ENCODE measurements around the gene SLC17A2.

SLC17A2 gene

DNA sequence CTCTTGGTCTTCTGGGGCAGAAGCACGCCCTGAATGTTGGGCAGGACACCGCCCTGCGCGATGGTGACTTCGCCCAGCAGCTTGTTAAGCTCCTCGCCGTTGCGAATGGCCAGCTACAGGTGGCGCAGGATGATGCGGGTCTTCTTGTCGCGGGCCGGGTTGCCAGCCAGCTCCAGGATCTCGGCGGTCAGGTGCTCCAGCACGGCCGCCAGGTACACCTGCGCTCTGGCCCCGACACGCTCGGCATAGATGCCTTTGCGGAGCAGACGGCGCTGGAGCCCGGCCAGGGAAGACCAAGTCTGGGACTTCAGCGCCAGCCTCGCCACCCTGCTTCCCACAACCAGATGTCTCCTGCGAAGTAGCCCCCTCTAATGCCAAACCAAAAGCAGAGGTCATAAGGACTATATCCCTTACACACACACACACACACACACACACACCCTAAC is 48.4 kb downstream of the SLC17A2 start:
- DNase-seq: no peak

GRCh38 chr6:25880601-25881000 is 49.9 kb downstream of the SLC17A2 start:
- no peak for DNase-seq

DNA sequence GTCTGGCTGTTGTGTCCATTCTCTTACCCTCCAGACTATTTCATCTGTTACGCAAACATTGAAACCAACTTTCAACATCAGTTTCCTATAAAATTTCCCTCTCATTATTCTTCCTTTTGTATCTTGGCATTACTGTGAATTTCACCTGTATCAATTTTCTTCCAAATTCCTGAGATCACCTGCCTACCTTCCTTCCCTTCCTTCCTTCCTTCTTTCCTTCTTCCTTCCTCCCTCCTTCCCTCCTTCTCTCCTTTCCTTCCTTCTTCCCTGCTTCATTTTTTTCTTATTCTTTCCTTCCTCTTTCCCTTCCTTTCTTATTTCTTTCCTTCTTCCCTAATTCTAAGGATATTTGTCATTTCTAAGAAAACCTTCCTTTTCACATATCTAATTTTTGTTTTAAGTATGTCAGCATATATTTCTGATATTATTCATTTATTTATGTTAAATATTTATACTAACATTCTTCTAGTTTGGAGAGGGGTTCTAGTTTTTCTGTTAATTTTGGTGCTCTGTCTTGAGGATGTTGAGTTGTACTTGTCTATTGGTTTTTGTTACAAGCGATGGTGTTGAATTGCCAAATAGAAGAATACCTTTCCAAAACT is 51.7 kb downstream of the SLC17A2 start:
- no peak for DNase-seq

- no peak for DNase-seq
These were observed 54.4 kb downstream of the SLC17A2 start for GRCh38 chr6:25875926-25876602.

GRCh38 chr6:25875563-25875905 is 55.0 kb downstream of the SLC17A2 start:
- DNase-seq: no peak

DNA sequence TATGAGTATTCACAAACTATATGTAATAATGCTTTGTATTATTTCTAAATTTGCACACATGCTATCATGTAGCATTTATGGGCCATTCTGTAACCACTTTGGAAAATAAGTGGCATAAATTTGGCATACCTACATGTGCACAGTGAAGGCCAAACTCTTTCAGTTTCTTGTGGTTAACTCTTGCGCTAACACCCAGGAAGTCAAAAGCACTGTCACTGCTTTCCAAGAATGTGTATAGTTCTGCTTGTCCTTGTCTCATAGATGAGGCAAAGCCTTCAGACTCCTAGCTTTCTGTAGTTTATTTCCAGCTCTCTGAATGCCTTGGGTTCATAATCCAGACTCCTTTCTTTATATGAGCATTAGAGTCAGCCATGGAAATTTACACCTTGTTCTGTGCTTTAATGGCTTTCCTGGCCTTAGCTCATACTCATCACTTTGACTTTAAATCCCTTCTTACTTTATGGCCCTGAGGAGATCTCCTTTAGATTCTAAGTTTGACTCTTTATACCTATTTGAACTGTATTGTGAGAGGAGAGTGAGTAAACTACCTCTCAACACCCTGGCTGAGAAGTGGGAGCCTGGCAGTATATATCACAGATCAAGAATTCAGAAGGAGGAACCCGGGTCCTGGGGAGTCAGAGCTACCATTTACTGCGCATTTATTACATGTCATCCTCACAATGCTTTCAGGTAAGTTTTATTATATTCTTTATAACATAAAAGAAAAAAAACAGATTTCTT is 55.5 kb downstream of the SLC17A2 start:
- no peak for DNase-seq

GRCh38 chr6:25874118-25874517 is 56.4 kb downstream of the SLC17A2 start, which contains the start of gene SLC17A3:
Gene SLC17A3, minus strand, starts transcription at chr6:25874243. Its CDS starts 5,856 bp downstream, at chr6:25868387.
- DNase-seq: no peak

DNA sequence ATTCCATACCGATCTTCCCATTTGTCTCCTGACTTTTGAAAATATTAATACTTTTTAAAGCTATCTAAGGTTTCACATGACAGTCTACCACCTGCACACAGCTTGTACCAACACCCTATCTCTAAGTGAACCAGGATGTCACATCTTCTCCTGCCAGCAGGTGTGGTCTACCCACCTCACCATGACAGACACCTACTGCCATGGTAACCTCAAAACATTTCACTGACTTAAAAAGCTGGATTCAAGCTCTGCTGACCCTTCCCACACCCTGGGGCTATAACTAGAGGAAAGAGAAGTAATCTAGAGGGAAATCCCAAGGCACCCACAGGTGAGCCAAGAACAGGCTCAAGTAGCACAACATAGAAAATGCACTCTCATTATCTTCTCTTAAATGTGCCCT is 57.7 kb downstream of the SLC17A2 start:
- no peak for DNase-seq

- DNase-seq: no peak
These were observed 60.7 kb downstream of the SLC17A2 start for GRCh38 chr6:25869840-25870239.

DNA sequence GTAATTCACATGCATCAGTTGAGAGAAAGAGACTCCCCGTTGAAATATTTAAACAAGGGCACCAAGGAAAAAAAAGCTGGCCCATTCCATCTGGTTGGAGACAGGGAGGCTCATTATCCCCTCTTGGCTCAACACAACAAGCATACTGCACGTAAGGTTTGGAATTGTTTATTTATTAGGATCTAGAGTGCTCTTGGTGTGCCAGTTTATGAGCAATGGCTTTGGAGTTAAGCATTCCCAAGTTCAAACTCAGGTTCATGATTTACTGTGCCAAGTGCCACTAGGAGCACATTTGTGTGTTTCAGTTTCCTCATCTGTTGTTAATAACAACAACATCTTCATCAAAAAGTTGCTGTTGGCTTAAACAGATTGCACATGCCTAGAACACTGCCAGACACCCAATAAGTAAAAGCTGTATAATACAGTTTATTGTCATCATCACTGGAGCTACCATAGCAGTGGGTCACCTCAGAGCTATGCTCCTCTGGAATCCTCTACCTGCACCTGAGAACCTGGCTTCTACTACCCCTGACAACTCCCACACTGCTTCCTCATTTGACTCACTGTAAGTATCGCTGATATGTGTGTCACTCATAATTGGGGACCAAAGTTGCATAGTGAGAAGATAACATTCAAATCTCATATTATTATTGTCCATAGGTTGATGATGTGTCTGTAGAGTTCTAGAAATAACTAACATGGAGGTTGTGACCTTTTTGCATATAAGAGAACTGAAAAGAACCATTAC is 61.9 kb downstream of the SLC17A2 start:
- no peak for DNase-seq

DNA sequence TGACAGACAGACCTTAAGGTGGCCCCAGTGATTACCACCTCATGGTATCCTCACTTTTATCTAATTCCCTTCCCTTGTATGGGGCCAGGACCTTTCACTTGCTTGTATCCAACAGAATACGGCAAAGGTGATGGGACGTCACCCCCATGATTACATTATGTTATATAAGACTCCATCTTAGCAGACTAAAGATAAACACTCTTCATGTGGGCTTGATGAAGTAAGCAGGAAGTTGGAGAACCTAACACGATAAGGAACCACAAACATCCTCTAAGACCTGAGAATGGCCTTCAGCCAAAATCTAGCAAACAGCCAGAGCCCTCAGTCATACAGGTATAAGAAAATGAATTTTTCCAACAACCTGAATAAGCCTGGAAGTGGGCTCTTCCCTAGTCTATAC is 64.5 kb downstream of the SLC17A2 start:
- no peak for DNase-seq

- DNase-seq: no peak
These were observed 67.1 kb downstream of the SLC17A2 start for GRCh38 chr6:25863360-25863759.
